NCI-H748 (cell line): Measurements from ENCODE around the gene ASB18.
"Not testable (repeated sequence)": the region's sequence is repeated elsewhere in the genome, so short reads cannot be mapped to it uniquely, and the experiment has no call there.

Experiments used
- DNase-seq: peaks from one replicate; lab custom pipeline; 2025; ENCODE audit not compliant: unreplicated experiment; lab: John Stamatoyannopoulos, UW

The ASB18 gene

GRCh38 chr2:236264256-236264655 is at the start of gene ASB18:
Gene ASB18, minus strand, starts transcription at chr2:236264406. Its CDS starts 61 bp downstream, at chr2:236264345.
- no peak for DNase-seq

- no peak for DNase-seq
Measured at GRCh38 chr2:236311286-236311685, 47.1 kb upstream of the ASB18 start.

- DNase-seq = peak; percentile 59
Measured at GRCh38 chr2:236309669-236310029, 45.4 kb upstream of the ASB18 start.

- no peak for DNase-seq
Measured at GRCh38 chr2:236308855-236309668, 44.9 kb upstream of the ASB18 start.

GRCh38 chr2:236307641-236308040 is 43.4 kb upstream of the ASB18 start:
- DNase-seq = peak; percentile 18

GRCh38 chr2:236306825-236307540 is 42.8 kb upstream of the ASB18 start:
- no peak for DNase-seq

- no peak for DNase-seq
Measured at GRCh38 chr2:236305964-236306605, 41.9 kb upstream of the ASB18 start.

GRCh38 chr2:236305531-236305930 is 41.3 kb upstream of the ASB18 start:
- DNase-seq = no peak

GRCh38 chr2:236303935-236304334 is 39.7 kb upstream of the ASB18 start:
- DNase-seq = no peak

- no peak for DNase-seq
Measured at GRCh38 chr2:236302555-236302954, 38.3 kb upstream of the ASB18 start.

GRCh38 chr2:236298924-236299475 is 34.8 kb upstream of the ASB18 start:
- no peak for DNase-seq

- DNase-seq = no peak
Measured at GRCh38 chr2:236295481-236295880, 31.3 kb upstream of the ASB18 start.

GRCh38 chr2:236294647-236295046 is 30.4 kb upstream of the ASB18 start:
- DNase-seq = no peak

- no peak for DNase-seq
Measured at GRCh38 chr2:236293241-236293810, 29.1 kb upstream of the ASB18 start.

GRCh38 chr2:236291911-236292310 is 27.7 kb upstream of the ASB18 start:
- DNase-seq = no peak

- no peak for DNase-seq
Measured at GRCh38 chr2:236291476-236291875, 27.3 kb upstream of the ASB18 start.

GRCh38 chr2:236290742-236291425 is 26.7 kb upstream of the ASB18 start:
- no peak for DNase-seq

- no peak for DNase-seq
Measured at GRCh38 chr2:236289766-236290462, 25.7 kb upstream of the ASB18 start.

- DNase-seq = not testable (repeated sequence)
Measured at GRCh38 chr2:236288373-236288772, 24.2 kb upstream of the ASB18 start.

- DNase-seq = no peak
Measured at GRCh38 chr2:236287656-236288055, 23.4 kb upstream of the ASB18 start.
